GM12865 (cell line): ENCODE measurements around the gene PLCXD3.

Source experiments
- DNase-seq: peaks from one replicate; pipeline ENCODE4 v3.0.0; 2010; ENCODE audit warnings: low read depth
- H3K4me3 ChIP-seq: 2 replicates; pipeline ENCODE4 v1.5.1; 2011; ENCODE audit warnings: mild to moderate bottlenecking, low read depth, low read length, control low read depth
- TF ChIP-seq, protein P1 (sequence below): IDR thresholded peaks from 2 replicates; pipeline ENCODE4 v1.5.1; 2011; ENCODE audit warnings: low read length, control low read depth, low read depth, inconsistent platforms; ENCODE audit not compliant: insufficient read depth; ENCODE audit errors: missing control alignments

PLCXD3 gene

DNA sequence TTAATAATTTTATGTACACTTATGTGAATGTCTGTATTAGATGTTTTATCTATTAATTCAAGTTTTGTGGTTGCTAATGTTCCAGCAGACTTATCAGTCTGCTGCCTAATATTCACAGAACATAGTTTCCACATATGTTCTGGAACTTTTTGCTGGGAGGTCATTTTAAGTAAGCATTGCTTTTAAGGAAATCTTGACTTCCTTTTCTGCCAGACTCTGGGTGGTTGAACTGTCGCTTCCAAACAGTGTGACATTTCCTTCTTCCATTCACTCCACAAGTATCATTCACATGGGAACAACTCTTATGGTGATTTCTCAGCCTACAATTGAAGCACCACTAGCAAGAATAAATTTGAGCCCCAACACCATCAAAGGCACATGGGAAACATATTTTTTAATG lies 82.9 kb downstream of the PLCXD3 start:
- no peak for DNase-seq
- no peak overlapping the region for H3K4me3 ChIP-seq
- TF ChIP-seq, protein P1, sequence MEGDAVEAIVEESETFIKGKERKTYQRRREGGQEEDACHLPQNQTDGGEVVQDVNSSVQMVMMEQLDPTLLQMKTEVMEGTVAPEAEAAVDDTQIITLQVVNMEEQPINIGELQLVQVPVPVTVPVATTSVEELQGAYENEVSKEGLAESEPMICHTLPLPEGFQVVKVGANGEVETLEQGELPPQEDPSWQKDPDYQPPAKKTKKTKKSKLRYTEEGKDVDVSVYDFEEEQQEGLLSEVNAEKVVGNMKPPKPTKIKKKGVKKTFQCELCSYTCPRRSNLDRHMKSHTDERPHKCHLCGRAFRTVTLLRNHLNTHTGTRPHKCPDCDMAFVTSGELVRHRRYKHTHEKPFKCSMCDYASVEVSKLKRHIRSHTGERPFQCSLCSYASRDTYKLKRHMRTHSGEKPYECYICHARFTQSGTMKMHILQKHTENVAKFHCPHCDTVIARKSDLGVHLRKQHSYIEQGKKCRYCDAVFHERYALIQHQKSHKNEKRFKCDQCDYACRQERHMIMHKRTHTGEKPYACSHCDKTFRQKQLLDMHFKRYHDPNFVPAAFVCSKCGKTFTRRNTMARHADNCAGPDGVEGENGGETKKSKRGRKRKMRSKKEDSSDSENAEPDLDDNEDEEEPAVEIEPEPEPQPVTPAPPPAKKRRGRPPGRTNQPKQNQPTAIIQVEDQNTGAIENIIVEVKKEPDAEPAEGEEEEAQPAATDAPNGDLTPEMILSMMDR, result no peak

DNA sequence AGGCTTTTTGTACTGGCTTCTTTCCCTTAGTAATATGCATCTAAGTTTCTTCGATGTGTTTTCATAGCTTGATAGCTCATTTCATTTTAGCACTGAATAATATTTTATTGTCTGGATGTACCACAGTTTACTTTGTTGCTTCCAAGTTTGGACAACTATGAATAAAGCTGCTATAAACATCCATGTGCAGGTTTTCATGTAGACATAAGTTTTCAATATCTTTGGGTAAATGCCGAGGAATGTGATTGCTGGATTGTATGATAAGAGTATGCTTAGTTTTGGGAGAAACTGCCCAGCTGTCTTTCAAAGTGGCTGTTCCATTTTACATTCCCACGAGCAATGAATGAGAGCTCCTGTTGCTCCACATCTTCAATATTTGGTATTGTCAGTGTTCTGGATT lies 84.7 kb downstream of the PLCXD3 start:
- no peak for DNase-seq
- TF ChIP-seq, protein P1, result no peak
- H3K4me3 ChIP-seq, result no peak overlapping the region

DNA sequence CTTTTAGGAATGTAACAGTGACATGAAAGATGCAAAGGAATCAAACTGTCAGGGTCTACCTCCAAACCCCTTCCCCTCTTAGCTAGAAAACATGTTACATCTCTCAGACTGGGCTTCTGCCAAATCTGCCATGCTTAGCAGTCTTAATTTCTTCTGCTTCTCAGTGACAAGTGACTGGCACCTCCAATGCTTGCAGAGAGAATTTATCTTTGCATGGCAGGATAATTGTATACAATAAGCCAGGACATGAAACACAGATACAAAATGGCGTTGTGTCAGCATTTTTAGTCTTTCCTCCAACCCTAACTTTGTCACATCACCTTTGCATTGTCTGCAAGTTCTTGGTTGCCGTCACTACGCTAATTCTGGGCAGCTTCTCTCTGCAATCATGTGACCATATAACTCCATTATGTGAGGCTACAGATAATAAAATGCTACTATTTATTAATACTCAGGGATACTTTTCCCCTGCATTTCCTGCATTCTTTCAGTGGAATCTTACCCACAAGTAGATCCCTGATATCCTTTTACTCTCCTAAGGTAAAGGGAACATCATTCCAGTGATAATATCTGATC lies 89.8 kb downstream of the PLCXD3 start:
- H3K4me3 ChIP-seq, result no peak overlapping the region
- TF ChIP-seq, protein P1, result no peak
- no peak for DNase-seq

DNA sequence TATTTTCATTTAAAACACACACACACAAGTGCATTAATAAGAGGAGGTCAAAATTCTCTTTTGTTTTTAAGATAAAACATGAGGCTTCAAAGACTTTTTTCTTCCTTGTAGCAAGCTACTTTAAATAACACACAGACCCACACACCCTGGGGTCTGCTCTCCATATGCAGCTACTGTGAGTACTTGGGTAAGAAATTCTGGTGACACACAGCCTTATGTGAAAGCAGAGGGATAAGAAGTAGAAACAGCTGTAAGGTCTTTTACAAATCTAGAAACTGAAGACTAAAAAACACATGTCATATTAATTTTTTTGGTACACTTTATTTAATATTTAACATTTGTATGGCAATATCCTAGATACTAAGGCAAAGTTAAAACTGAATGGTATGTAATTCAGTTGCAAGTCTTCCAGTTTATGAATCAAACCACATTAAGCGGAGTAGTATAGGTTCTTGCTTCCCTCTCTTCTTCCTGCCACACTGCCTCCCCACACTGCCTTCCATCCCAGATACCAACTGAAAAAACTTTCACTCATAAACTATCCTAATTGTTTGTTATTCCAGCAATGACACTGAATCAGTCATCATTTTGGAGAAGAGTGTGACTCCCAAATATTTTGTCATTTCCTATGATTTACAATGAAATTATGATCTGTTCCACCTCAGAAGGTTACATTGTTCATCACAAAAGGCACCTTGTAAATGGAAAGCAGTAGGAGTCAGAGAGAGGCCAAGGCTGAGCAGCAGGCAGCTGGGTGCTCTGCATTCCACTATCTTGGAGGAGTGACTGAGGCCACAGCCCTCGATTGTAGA lies 92.0 kb downstream of the PLCXD3 start:
- no peak for DNase-seq
- no peak overlapping the region for H3K4me3 ChIP-seq
- TF ChIP-seq, protein P1, result no peak

DNA sequence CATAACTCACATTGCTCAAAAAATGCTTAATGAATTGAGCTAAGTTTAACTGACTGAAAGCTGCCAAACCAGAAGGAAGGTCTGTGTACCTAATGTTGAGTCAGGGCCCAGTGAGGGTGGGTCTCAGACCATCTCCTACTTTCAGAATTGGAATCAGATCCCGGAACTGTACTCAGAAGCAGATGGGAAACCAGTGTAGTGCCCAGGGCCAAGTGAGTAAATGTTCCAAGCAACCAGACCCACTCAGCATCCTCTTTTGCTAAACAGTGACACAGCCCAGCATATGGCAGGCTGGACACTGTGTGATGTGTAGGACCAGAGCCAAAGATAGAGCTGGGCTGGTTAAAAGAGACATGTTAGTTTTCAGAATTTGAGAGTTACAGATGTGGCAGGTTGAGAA lies 94.1 kb downstream of the PLCXD3 start:
- TF ChIP-seq, protein P1, result no peak
- no peak overlapping the region for H3K4me3 ChIP-seq
- DNase-seq, result no peak

DNA sequence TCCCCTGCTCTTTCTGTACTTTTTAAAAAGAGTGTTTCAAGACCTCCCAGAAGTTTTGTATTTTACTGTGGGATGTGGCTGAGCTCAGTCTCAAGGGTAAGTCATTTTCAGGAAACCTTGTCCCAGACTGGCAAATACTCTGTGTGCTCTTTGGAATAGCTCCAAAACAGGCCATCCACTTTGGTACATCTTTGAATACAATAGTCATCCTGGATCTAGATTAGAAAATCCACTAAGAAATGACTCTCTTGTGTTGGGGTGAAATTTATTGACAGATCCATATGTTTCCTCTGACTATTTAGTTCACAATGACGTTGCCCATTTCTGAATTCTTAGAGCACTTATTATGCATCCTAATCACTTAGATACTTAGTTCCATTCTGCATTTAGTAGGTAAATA lies 95.2 kb downstream of the PLCXD3 start:
- DNase-seq, result no peak
- H3K4me3 ChIP-seq, result no peak overlapping the region
- TF ChIP-seq, protein P1, result no peak
